NCI-H2227 treated with DMSO at 0.1 percent for 48 hours (cell line): ENCODE data around the gene PLEKHJ1.

Experiments used
- DNase-seq: peaks from one replicate; lab custom pipeline; 2025; lab: John Stamatoyannopoulos, UW

PLEKHJ1 gene

GRCh38 chr19:2234996-2235380 lies 1.1 kb downstream of the PLEKHJ1 start:
- peak; percentile 3 for DNase-seq

- no peak for DNase-seq
These were observed 2.4 kb downstream of the PLEKHJ1 start for GRCh38 chr19:2233601-2234280.

GRCh38 chr19:2232286-2233151 lies 3.6 kb downstream of the PLEKHJ1 start:
- DNase-seq: no peak

GRCh38 chr19:2231621-2232221 lies 4.4 kb downstream of the PLEKHJ1 start:
- no peak for DNase-seq

- DNase-seq: no peak
These were observed 5.2 kb downstream of the PLEKHJ1 start for GRCh38 chr19:2230807-2231533.

- DNase-seq: no peak
These were observed 6.0 kb downstream of the PLEKHJ1 start for GRCh38 chr19:2230033-2230531.

- no peak for DNase-seq
These were observed 6.8 kb downstream of the PLEKHJ1 start for GRCh38 chr19:2229103-2230032.

- no peak for DNase-seq
These were observed 7.7 kb downstream of the PLEKHJ1 start for GRCh38 chr19:2228157-2229030.

GRCh38 chr19:2227415-2228156 lies 8.5 kb downstream of the PLEKHJ1 start:
- peak; percentile 39 for DNase-seq

GRCh38 chr19:2226840-2227360 lies 9.2 kb downstream of the PLEKHJ1 start:
- DNase-seq: no peak

GRCh38 chr19:2226051-2226839 lies 9.9 kb downstream of the PLEKHJ1 start:
- no peak for DNase-seq

- no peak for DNase-seq
These were observed 10.6 kb downstream of the PLEKHJ1 start for GRCh38 chr19:2225415-2226050.

- DNase-seq: no peak
These were observed 11.3 kb downstream of the PLEKHJ1 start for GRCh38 chr19:2224754-2225349.

GRCh38 chr19:2223959-2224358 lies 12.2 kb downstream of the PLEKHJ1 start:
- DNase-seq: no peak

GRCh38 chr19:2223391-2223790 lies 12.7 kb downstream of the PLEKHJ1 start:
- DNase-seq: no peak

- DNase-seq: no peak
These were observed 14.2 kb downstream of the PLEKHJ1 start for GRCh38 chr19:2221918-2222317.

GRCh38 chr19:2221250-2221831 lies 14.8 kb downstream of the PLEKHJ1 start:
- DNase-seq: no peak
